Measurements from ENCODE around the gene NOC2L. TPM values are rescaled to one million over a fixed set of nuclear protein-coding genes. Genes with fewer than 3 reads are reported as not detected.

NOC2L gene
- total RNA-seq, 1 experiment from 2014 or later, result 93.4 TPM

GRCh38 chr1:985126-985525, 26.1 kb upstream of the NOC2L start:
- no peaks in the 10 kb centered on the region for H3K4me1 Mint-ChIP-seq (ENCODE audit: low read depth, unreplicated experiment)
- DNase-seq, result no peak
- Histone ChIP-seq H3K9me3 (no peaks in the 10 kb centered on the region), H3K4me3 (ENCODE audit: low read depth, low read length) (no peak overlapping the region), H3K27me3 (replicated peaks; ENCODE audit: control insufficient read depth, insufficient read depth, low read length) (no peaks in the 10 kb centered on the region), H3K4me1 (no peaks in the 10 kb centered on the region), H3K36me3 (ENCODE audit: control insufficient read depth, insufficient read depth, low read length) (no peaks in the 10 kb centered on the region)
- no peak overlapping the region for H3K4me3 Mint-ChIP-seq (ENCODE audit: unreplicated experiment)
- ChIA-PET CTCF (interaction anchor here (1.4 kb wide), 1 partner anchor 22 kb away, joined by 6 read pairs; no protein-coding TSS in a partner anchor), POLR2A (interaction anchor here (1.3 kb wide), 1 partner anchor 17 kb away, joined by 5 read pairs; no protein-coding TSS in a partner anchor)
- TF ChIP-seq CTCF (IDR thresholded peaks at IDR 0.05; ENCODE audit: insufficient read depth in 1 of 2, low read depth in 1 of 2, low read length in 1 of 2, severe bottlenecking in 1 of 2, unreplicated experiment in 1 of 2), result no peak
- peaks cover 6% of the 10 kb centered on the region for H3K36me3 Mint-ChIP-seq (ENCODE audit: insufficient read depth, unreplicated experiment)
- BruUV-seq (replicated peaks), result no TSS peak
- no peak overlapping the region for H3K27ac Mint-ChIP-seq (ENCODE audit: unreplicated experiment)
- no peaks in the 10 kb centered on the region for H3K9me3 Mint-ChIP-seq (ENCODE audit: unreplicated experiment)
- intact Hi-C loops (cut with micrococcal nuclease; ENCODE audit: unreplicated experiment), result loop anchor here (2.0 kb wide), 1 partner anchor 306 kb away; no protein-coding TSS in a partner anchor
- no peaks in the 10 kb centered on the region for H3K27me3 Mint-ChIP-seq (ENCODE audit: insufficient read depth, unreplicated experiment)

GRCh38 chr1:984476-984814, 25.4 kb upstream of the NOC2L start:
- POLR2A ChIA-PET, result interaction anchor here (0.6 to 1.3 kb wide), 2 partner anchors 18 to 41 kb away, joined by 5 to 8 read pairs; no protein-coding TSS in a partner anchor
- no TSS peak for BruUV-seq (replicated peaks)
- CTCF ChIA-PET, result interaction anchor here (0.8 to 1.5 kb wide), 4 partner anchors 9 to 80 kb away, joined by 4 to 6 read pairs (median 5); no protein-coding TSS in a partner anchor
- no peaks in the 10 kb centered on the region for H3K27me3 Mint-ChIP-seq (ENCODE audit: insufficient read depth, unreplicated experiment)
- no peak overlapping the region for H3K4me3 Mint-ChIP-seq (ENCODE audit: unreplicated experiment)
- peaks cover 6% of the 10 kb centered on the region for H3K36me3 Mint-ChIP-seq (ENCODE audit: insufficient read depth, unreplicated experiment)
- intact Hi-C loops (cut with micrococcal nuclease; ENCODE audit: unreplicated experiment), result loop anchor here (2.0 to 5.0 kb wide), 2 partner anchors 78 to 306 kb away; no protein-coding TSS in a partner anchor
- no peak for DNase-seq
- H3K27ac Mint-ChIP-seq (ENCODE audit: unreplicated experiment), result no peak overlapping the region
- H3K9me3 Mint-ChIP-seq (ENCODE audit: unreplicated experiment), result no peaks in the 10 kb centered on the region
- no peaks in the 10 kb centered on the region for H3K4me1 Mint-ChIP-seq (ENCODE audit: low read depth, unreplicated experiment)
- Histone ChIP-seq H3K4me1 (no peaks in the 10 kb centered on the region), H3K36me3 (ENCODE audit: control insufficient read depth, insufficient read depth, low read length) (no peaks in the 10 kb centered on the region), H3K9me3 (no peaks in the 10 kb centered on the region), H3K4me3 (ENCODE audit: low read depth, low read length) (no peak overlapping the region), H3K27me3 (replicated peaks; ENCODE audit: control insufficient read depth, insufficient read depth, low read length) (no peaks in the 10 kb centered on the region)
- no peak for TF ChIP-seq CTCF (IDR thresholded peaks at IDR 0.05; ENCODE audit: insufficient read depth in 1 of 2, low read depth in 1 of 2, low read length in 1 of 2, severe bottlenecking in 1 of 2, unreplicated experiment in 1 of 2)

GRCh38 chr1:983798-984475, 24.9 kb upstream of the NOC2L start:
- Histone ChIP-seq H3K9me3 (no peaks in the 10 kb centered on the region), H3K36me3 (ENCODE audit: control insufficient read depth, insufficient read depth, low read length) (no peaks in the 10 kb centered on the region), H3K4me3 (ENCODE audit: low read depth, low read length) (no peak overlapping the region), H3K4me1 (no peaks in the 10 kb centered on the region), H3K27me3 (replicated peaks; ENCODE audit: control insufficient read depth, insufficient read depth, low read length) (no peaks in the 10 kb centered on the region)
- peak in 1 of 2 experiments; percentile 73 for DNase-seq
- no peak overlapping the region for H3K27ac Mint-ChIP-seq (ENCODE audit: unreplicated experiment)
- no TSS peak for BruUV-seq (replicated peaks)
- intact Hi-C loops (cut with micrococcal nuclease; ENCODE audit: unreplicated experiment), result loop anchor here (2.0 to 5.0 kb wide), 2 partner anchors 78 to 307 kb away; no protein-coding TSS in a partner anchor
- no peaks in the 10 kb centered on the region for H3K9me3 Mint-ChIP-seq (ENCODE audit: unreplicated experiment)
- TF ChIP-seq CTCF (IDR thresholded peaks at IDR 0.05; ENCODE audit: insufficient read depth in 1 of 2, low read depth in 1 of 2, low read length in 1 of 2, severe bottlenecking in 1 of 2, unreplicated experiment in 1 of 2), result peak; percentile 91 to 93
- ChIA-PET POLR2A (interaction anchor here (0.6 to 1.3 kb wide), 2 partner anchors 18 to 41 kb away, joined by 5 to 8 read pairs; no protein-coding TSS in a partner anchor), CTCF (interaction anchor here (0.6 to 1.5 kb wide), 5 partner anchors 10 to 196 kb away, joined by 4 to 6 read pairs (median 6); no protein-coding TSS in a partner anchor)
- peaks cover 4% of the 10 kb centered on the region for H3K36me3 Mint-ChIP-seq (ENCODE audit: insufficient read depth, unreplicated experiment)
- H3K27me3 Mint-ChIP-seq (ENCODE audit: insufficient read depth, unreplicated experiment), result no peaks in the 10 kb centered on the region
- no peak overlapping the region for H3K4me3 Mint-ChIP-seq (ENCODE audit: unreplicated experiment)
- H3K4me1 Mint-ChIP-seq (ENCODE audit: low read depth, unreplicated experiment), result no peaks in the 10 kb centered on the region
